ENCODE results near the gene CENPA.
"Not testable (repeated sequence)": the region's sequence is repeated elsewhere in the genome, so short reads cannot be mapped to it uniquely, and the experiment has no call there.

The CENPA gene

GRCh38 chr2:26785431-26786206, at the start of gene CENPA:
CENPA (plus strand) TSS chr2:26786056; CDS start chr2:26786197, 141 bp downstream.
- Mint-ChIP-seq H3K36me3 (peaks cover 11% of the 10 kb centered on the region), H3K4me3 (peak within 1 kb of the TSS; percentile 75)
- ATAC-seq, result peak; percentile 100

GRCh38 chr2:26737221-26737620, 48.6 kb upstream of the CENPA start:
- peaks cover 41% of the 10 kb centered on the region for H3K27me3 Mint-ChIP-seq
- ATAC-seq, result no peak

More at GRCh38 chr2:26785431-26786206, at the start of gene CENPA:
- H3K27me3 Mint-ChIP-seq, result peaks cover 25% of the 10 kb centered on the region
- peak within 1 kb of the TSS; percentile 51 for H3K27ac Mint-ChIP-seq
- no peaks in the 10 kb centered on the region for H3K9me3 Mint-ChIP-seq
- peaks cover 6% of the 10 kb centered on the region for H3K4me1 Mint-ChIP-seq

GRCh38 chr2:26738481-26738880, 47.4 kb upstream of the CENPA start:
- Mint-ChIP-seq H3K27me3 (peaks cover 30% of the 10 kb centered on the region), H3K4me1 (peaks cover 10% of the 10 kb centered on the region), H3K27ac (no peak overlapping the region), H3K9me3 (no peaks in the 10 kb centered on the region), H3K4me3 (no peak overlapping the region), H3K36me3 (no peaks in the 10 kb centered on the region)
- no peak for ATAC-seq

More at GRCh38 chr2:26737221-26737620, 48.6 kb upstream of the CENPA start:
- no peak overlapping the region for H3K27ac Mint-ChIP-seq
- H3K4me1 Mint-ChIP-seq, result peaks cover 10% of the 10 kb centered on the region
- no peaks in the 10 kb centered on the region for H3K36me3 Mint-ChIP-seq
- H3K9me3 Mint-ChIP-seq, result no peaks in the 10 kb centered on the region
- H3K4me3 Mint-ChIP-seq, result no peak overlapping the region

GRCh38 chr2:26739514-26739913, 46.3 kb upstream of the CENPA start:
- Mint-ChIP-seq H3K9me3 (no peaks in the 10 kb centered on the region), H3K36me3 (no peaks in the 10 kb centered on the region), H3K4me3 (no peak overlapping the region), H3K4me1 (peaks cover 10% of the 10 kb centered on the region), H3K27ac (no peak overlapping the region), H3K27me3 (peaks cover 27% of the 10 kb centered on the region)
- no peak for ATAC-seq

- Mint-ChIP-seq H3K4me1 (peaks cover 10% of the 10 kb centered on the region), H3K4me3 (no peak overlapping the region), H3K27ac (no peak overlapping the region)
Measured at GRCh38 chr2:26740346-26740745, 45.5 kb upstream of the CENPA start.

GRCh38 chr2:26740890-26741302, 45.0 kb upstream of the CENPA start:
- Mint-ChIP-seq H3K9me3 (no peaks in the 10 kb centered on the region), H3K4me1 (peaks cover 10% of the 10 kb centered on the region), H3K36me3 (no peaks in the 10 kb centered on the region), H3K27ac (peak overlapping the region; percentile 6), H3K4me3 (no peak overlapping the region), H3K27me3 (peaks cover 27% of the 10 kb centered on the region)
- ATAC-seq, result peak; percentile 68

More at GRCh38 chr2:26740346-26740745, 45.5 kb upstream of the CENPA start:
- Mint-ChIP-seq H3K9me3 (no peaks in the 10 kb centered on the region), H3K27me3 (peaks cover 27% of the 10 kb centered on the region), H3K36me3 (no peaks in the 10 kb centered on the region)
- ATAC-seq, result no peak

- Mint-ChIP-seq H3K4me3 (no peak overlapping the region), H3K36me3 (no peaks in the 10 kb centered on the region), H3K27ac (no peak overlapping the region), H3K27me3 (peaks cover 25% of the 10 kb centered on the region), H3K9me3 (no peaks in the 10 kb centered on the region), H3K4me1 (peaks cover 10% of the 10 kb centered on the region)
- no peak for ATAC-seq
Measured at GRCh38 chr2:26742048-26742770, 43.6 kb upstream of the CENPA start.

GRCh38 chr2:26743852-26744251, 42.0 kb upstream of the CENPA start:
- Mint-ChIP-seq H3K27me3 (peaks cover 9% of the 10 kb centered on the region), H3K27ac (no peak overlapping the region), H3K36me3 (no peaks in the 10 kb centered on the region), H3K4me1 (peaks cover 10% of the 10 kb centered on the region), H3K4me3 (no peak overlapping the region), H3K9me3 (no peaks in the 10 kb centered on the region)
- ATAC-seq, result no peak

- Mint-ChIP-seq H3K36me3 (no peaks in the 10 kb centered on the region), H3K27me3 (no peaks in the 10 kb centered on the region), H3K4me1 (peaks cover 12% of the 10 kb centered on the region), H3K4me3 (no peak overlapping the region), H3K9me3 (no peaks in the 10 kb centered on the region), H3K27ac (no peak overlapping the region)
- ATAC-seq, result no peak
Measured at GRCh38 chr2:26744953-26745352, 40.9 kb upstream of the CENPA start.

- no peak overlapping the region for H3K27ac Mint-ChIP-seq
- peak; percentile 78 for ATAC-seq
- H3K27me3 Mint-ChIP-seq, result no peaks in the 10 kb centered on the region
- no peaks in the 10 kb centered on the region for H3K9me3 Mint-ChIP-seq
- H3K4me1 Mint-ChIP-seq, result peaks cover 17% of the 10 kb centered on the region
- H3K36me3 Mint-ChIP-seq, result no peaks in the 10 kb centered on the region
- H3K4me3 Mint-ChIP-seq, result no peak overlapping the region
Measured at GRCh38 chr2:26745609-26746327, 40.1 kb upstream of the CENPA start.

- Mint-ChIP-seq H3K9me3 (no peaks in the 10 kb centered on the region), H3K4me1 (peaks cover 12% of the 10 kb centered on the region), H3K27ac (no peak overlapping the region), H3K36me3 (no peaks in the 10 kb centered on the region), H3K27me3 (no peaks in the 10 kb centered on the region), H3K4me3 (no peak overlapping the region)
- ATAC-seq, result no peak
Measured at GRCh38 chr2:26746934-26747333, 38.9 kb upstream of the CENPA start.

GRCh38 chr2:26749787-26750420, 36.0 kb upstream of the CENPA start:
- not testable (repeated sequence) for H3K36me3 Mint-ChIP-seq, H3K4me3 Mint-ChIP-seq, H3K27ac Mint-ChIP-seq, ATAC-seq, H3K27me3 Mint-ChIP-seq, H3K9me3 Mint-ChIP-seq
- peaks cover 14% of the 10 kb centered on the region for H3K4me1 Mint-ChIP-seq

- ATAC-seq, H3K36me3 Mint-ChIP-seq, H3K27me3 Mint-ChIP-seq, H3K4me3 Mint-ChIP-seq, H3K9me3 Mint-ChIP-seq, H3K27ac Mint-ChIP-seq: not testable (repeated sequence)
- peaks cover 19% of the 10 kb centered on the region for H3K4me1 Mint-ChIP-seq
Measured at GRCh38 chr2:26750467-26750866, 35.4 kb upstream of the CENPA start.

- no peak overlapping the region for H3K27ac Mint-ChIP-seq
- H3K27me3 Mint-ChIP-seq, result no peaks in the 10 kb centered on the region
- no peak overlapping the region for H3K4me3 Mint-ChIP-seq
- ATAC-seq, result no peak
- no peaks in the 10 kb centered on the region for H3K9me3 Mint-ChIP-seq
- H3K36me3 Mint-ChIP-seq, result no peaks in the 10 kb centered on the region
- peaks cover 22% of the 10 kb centered on the region for H3K4me1 Mint-ChIP-seq
Measured at GRCh38 chr2:26752656-26753055, 33.2 kb upstream of the CENPA start.

GRCh38 chr2:26754539-26754938, 31.3 kb upstream of the CENPA start:
- H3K9me3 Mint-ChIP-seq, result no peaks in the 10 kb centered on the region
- no peak overlapping the region for H3K27ac Mint-ChIP-seq
- H3K36me3 Mint-ChIP-seq, result no peaks in the 10 kb centered on the region
- H3K27me3 Mint-ChIP-seq, result no peaks in the 10 kb centered on the region
- H3K4me1 Mint-ChIP-seq, result peaks cover 32% of the 10 kb centered on the region
- H3K4me3 Mint-ChIP-seq, result no peak overlapping the region
- no peak for ATAC-seq

Measured in stimulated activated memory B cell treated with anti-CD40 and anti-IgM and Interleukin-4, amounts not matched to agents 10 μg/mL and 1 μg/mL and 100 μg/mL, for 72 hours (primary cell).